ENCODE results near the gene FANCB.

Gene FANCB

DNA sequence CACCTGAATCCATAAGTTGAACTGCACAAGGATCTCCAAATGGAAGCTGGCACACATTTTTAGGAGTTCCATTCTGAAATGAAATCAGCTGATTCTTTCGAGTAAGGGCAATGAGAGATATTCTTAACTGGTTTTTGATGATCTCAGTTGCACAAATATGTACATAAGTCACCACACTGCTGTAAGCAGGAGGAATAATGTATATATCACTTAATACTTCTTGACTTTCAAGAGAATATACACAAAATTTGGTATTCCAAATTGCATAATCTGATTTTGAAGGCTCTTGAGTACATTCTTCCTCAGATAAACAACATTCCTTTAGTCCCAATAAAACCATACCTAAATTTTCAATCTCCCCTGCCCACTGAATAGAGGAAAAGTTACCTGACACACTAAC is 8.2 kb downstream of the FANCB start:
- TF ChIP-seq, protein P1, sequence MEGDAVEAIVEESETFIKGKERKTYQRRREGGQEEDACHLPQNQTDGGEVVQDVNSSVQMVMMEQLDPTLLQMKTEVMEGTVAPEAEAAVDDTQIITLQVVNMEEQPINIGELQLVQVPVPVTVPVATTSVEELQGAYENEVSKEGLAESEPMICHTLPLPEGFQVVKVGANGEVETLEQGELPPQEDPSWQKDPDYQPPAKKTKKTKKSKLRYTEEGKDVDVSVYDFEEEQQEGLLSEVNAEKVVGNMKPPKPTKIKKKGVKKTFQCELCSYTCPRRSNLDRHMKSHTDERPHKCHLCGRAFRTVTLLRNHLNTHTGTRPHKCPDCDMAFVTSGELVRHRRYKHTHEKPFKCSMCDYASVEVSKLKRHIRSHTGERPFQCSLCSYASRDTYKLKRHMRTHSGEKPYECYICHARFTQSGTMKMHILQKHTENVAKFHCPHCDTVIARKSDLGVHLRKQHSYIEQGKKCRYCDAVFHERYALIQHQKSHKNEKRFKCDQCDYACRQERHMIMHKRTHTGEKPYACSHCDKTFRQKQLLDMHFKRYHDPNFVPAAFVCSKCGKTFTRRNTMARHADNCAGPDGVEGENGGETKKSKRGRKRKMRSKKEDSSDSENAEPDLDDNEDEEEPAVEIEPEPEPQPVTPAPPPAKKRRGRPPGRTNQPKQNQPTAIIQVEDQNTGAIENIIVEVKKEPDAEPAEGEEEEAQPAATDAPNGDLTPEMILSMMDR (IDR thresholded peaks at IDR 0.05; ENCODE audit: borderline replicate concordance, insufficient read depth, low read depth, low read length), result no peak
- no peak overlapping the region for H3K4me3 ChIP-seq (ENCODE audit: low read depth, low read length)

DNA sequence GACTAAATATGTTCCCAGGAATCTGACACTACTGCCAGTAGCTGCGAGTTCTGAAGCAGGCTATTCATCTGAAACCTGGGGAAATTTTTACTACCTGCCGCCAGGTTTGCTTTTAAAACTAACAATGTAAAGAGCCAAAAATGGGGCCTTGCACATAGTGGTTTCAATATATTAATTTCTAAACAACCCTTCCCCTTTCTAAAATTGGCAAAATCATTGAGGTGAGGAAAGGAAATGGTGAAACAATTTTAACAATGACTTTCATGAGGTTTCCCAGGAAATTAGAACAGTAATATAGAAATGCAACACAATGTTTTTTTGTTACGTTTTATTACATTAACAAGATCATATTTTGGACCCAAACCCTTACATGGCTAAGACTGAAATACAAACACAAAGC is 21.3 kb downstream of the FANCB start:
- H3K4me3 ChIP-seq (ENCODE audit: low read depth, low read length), result no peak overlapping the region
- TF ChIP-seq, protein P1 (IDR thresholded peaks at IDR 0.05; ENCODE audit: borderline replicate concordance, insufficient read depth, low read depth, low read length), result no peak

DNA sequence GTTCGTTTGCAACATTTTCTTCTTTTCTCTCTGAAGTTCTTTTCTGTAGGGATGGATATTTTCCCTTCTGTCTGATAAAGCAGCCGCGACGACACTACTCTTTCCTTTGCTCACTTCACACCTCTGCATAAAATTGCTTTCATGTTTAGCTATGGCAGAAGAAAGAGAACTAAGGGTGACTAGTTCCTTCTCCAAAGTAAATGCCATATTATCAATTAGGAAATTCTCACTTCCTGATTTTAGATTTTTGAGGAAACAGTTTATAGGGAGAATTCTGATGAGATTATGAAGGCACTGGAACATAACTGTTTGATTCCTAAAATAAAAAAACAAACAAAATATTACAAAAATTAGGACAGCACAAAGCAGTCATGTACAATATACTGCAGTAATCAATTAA is 29.2 kb downstream of the FANCB start:
- no peak overlapping the region for H3K4me3 ChIP-seq (ENCODE audit: low read depth, low read length)
- TF ChIP-seq, protein P1 (IDR thresholded peaks at IDR 0.05; ENCODE audit: borderline replicate concordance, insufficient read depth, low read depth, low read length), result no peak

DNA sequence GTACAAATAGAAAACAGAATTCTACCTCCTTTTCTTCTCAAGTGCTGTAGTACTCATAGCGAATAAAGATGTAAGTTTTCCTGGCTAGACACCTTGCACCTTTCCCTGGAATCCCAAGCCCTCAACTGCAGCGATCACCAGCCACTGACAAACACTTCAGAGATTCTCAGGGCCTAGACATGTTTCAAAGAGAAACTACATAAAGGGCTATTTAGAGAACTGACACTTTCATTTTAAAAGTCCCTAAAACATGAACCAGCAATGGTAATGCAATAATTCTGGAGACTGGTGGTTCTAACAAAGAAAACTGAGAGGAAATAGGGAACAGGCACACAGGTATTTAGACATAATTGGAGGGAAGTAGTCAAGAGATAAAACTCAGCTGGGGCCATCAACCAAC is 35.7 kb downstream of the FANCB start:
- no peak overlapping the region for H3K4me3 ChIP-seq (ENCODE audit: low read depth, low read length)

DNA sequence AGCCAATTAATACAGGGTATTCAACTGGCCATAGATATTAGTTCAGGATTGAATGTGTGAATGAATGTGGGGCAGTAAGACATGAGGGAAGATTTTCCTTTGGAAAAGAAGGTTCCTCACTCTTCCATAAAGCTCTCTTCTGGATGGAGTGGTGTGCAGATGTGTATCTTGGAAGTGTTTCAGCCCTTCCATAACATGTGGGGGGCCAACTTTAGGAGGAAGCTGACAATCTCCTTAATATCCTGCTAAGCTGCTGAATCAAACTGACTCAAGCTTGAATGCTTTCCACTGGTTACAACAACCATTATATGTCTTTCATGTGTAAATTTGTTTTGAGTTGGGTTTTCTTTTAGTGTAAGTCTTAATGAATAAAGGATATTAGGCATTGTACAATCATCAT is 40.3 kb downstream of the FANCB start:
- no peak overlapping the region for H3K4me3 ChIP-seq (ENCODE audit: low read depth, low read length)
- TF ChIP-seq, protein P1 (IDR thresholded peaks at IDR 0.05; ENCODE audit: borderline replicate concordance, insufficient read depth, low read depth, low read length), result no peak

More for the DNA sequence above, 35.7 kb downstream of the FANCB start:
- TF ChIP-seq, protein P1 (IDR thresholded peaks at IDR 0.05; ENCODE audit: borderline replicate concordance, insufficient read depth, low read depth, low read length), result no peak

DNA sequence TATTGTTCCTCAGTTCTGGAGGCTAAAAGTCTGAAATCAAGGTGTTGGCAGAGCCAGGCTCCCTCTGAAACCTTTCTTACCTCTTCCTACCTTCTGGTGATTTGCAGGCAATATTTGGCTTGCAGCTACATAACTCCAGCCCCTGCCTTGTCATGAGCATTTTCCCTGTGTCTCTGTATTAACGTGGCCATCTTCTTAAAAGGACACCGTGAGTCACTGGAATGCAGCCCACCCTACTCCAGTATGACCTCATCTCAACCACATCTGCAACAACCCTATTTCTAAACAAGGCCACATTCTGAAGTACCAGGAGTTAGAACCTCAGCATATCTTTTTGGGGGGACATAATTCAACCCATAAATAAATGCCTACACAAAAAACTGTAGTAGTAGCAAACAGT is 40.7 kb downstream of the FANCB start:
- H3K4me3 ChIP-seq (ENCODE audit: low read depth, low read length), result no peak overlapping the region
- TF ChIP-seq, protein P1 (IDR thresholded peaks at IDR 0.05; ENCODE audit: borderline replicate concordance, insufficient read depth, low read depth, low read length), result no peak

DNA sequence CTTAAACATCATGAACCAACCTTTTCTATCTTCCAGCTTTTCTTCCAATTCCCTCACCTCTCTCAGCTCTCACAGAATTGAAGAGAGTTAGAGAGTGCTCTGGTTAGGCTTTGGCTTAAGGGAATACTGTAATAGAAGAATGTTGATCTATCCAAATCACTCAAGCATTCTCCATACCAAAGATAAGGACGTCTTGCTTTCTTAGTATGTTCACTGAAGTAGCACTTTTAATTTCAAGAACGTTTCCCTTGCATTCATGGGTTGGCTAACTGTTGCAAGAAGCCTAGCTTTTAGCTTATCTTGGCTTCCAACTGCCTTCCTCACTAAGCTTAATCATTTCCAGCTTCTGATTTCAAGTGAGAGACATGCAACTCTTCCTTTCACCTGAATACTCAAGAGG is 43.2 kb downstream of the FANCB start:
- TF ChIP-seq, protein P1 (IDR thresholded peaks at IDR 0.05; ENCODE audit: borderline replicate concordance, insufficient read depth, low read depth, low read length), result no peak
- no peak overlapping the region for H3K4me3 ChIP-seq (ENCODE audit: low read depth, low read length)
